Nephron (organoid): ENCODE measurements around the gene SH2B3.
A peak's percentile ranks its signal among the peaks of the same experiment; 100 is the strongest.

Experiments
- H3K27ac Mint-ChIP-seq, 3 experiments: 2 replicates each; pipeline ENCODE4 v1.8.0; 2020; ENCODE audit warnings: mixed read lengths in 3 of 3, mild to moderate bottlenecking in 2 of 3, moderate library complexity in 1 of 3
- H3K27me3 Mint-ChIP-seq: 2 replicates; pipeline ENCODE4 v1.8.0; 2021; ENCODE audit warnings: low read depth, mild to moderate bottlenecking, moderate library complexity, mixed read lengths
- H3K36me3 Mint-ChIP-seq: 2 replicates; pipeline ENCODE4 v1.8.0; 2020; ENCODE audit warnings: low read depth, mixed read lengths
- H3K4me1 Mint-ChIP-seq: 2 replicates; pipeline ENCODE4 v1.8.0; 2020; ENCODE audit warnings: mixed read lengths
- H3K4me3 Mint-ChIP-seq, 3 experiments: 2 replicates each; pipeline ENCODE4 v1.8.0; 2020; ENCODE audit warnings: mild to moderate bottlenecking in 3 of 3, mixed read lengths in 3 of 3, moderate library complexity in 2 of 3
- H3K9me3 Mint-ChIP-seq: 2 replicates; pipeline ENCODE4 v1.8.0; 2020; ENCODE audit warnings: mixed read lengths
- CTCF ChIP-seq, 3 experiments: fragments of 200-600 bp; sonication (generic); IDR thresholded peaks; one replicate each; pipeline ENCODE4 v1.5.0; 2021; ENCODE audit warnings: antibody characterized with exemption in 3 of 3; ENCODE audit not compliant: unreplicated experiment in 3 of 3

SH2B3 gene

GRCh38 chr12:111437816-111438454 lies 32.2 kb downstream of the SH2B3 start:
- Mint-ChIP-seq H3K4me1 (peaks cover 32% of the 10 kb centered on the region), H3K4me3 (no peak overlapping the region), H3K9me3 (no peaks in the 10 kb centered on the region), H3K27me3 (no peaks in the 10 kb centered on the region), H3K36me3 (peaks cover 13% of the 10 kb centered on the region), H3K27ac (no peak overlapping the region)
- TF ChIP-seq CTCF (IDR thresholded peaks at IDR 0.05; ENCODE audit: unreplicated experiment in 3 of 3), result no peak

- Mint-ChIP-seq H3K9me3 (no peaks in the 10 kb centered on the region), H3K4me1 (peaks cover 36% of the 10 kb centered on the region), H3K4me3 (no peak overlapping the region), H3K27me3 (no peaks in the 10 kb centered on the region), H3K36me3 (peaks cover 18% of the 10 kb centered on the region), H3K27ac (peak overlapping the region in 2 of 3 experiments; percentile 23 to 48)
- TF ChIP-seq CTCF (IDR thresholded peaks at IDR 0.05; ENCODE audit: unreplicated experiment in 3 of 3), result no peak
Measured at GRCh38 chr12:111438481-111438880, 32.8 kb downstream of the SH2B3 start.

GRCh38 chr12:111439657-111440151 lies 34.0 kb downstream of the SH2B3 start:
- Mint-ChIP-seq H3K36me3 (peaks cover 25% of the 10 kb centered on the region), H3K27me3 (no peaks in the 10 kb centered on the region), H3K4me1 (peaks cover 35% of the 10 kb centered on the region), H3K27ac (peak overlapping the region in 1 of 3 experiments; percentile 56), H3K4me3 (no peak overlapping the region), H3K9me3 (no peaks in the 10 kb centered on the region)
- no peak for TF ChIP-seq CTCF (IDR thresholded peaks at IDR 0.05; ENCODE audit: unreplicated experiment in 3 of 3)

- Mint-ChIP-seq H3K27ac (peak overlapping the region; percentile 9 to 56 (median 43)), H3K27me3 (no peaks in the 10 kb centered on the region), H3K36me3 (peaks cover 28% of the 10 kb centered on the region), H3K4me3 (no peak overlapping the region), H3K9me3 (no peaks in the 10 kb centered on the region), H3K4me1 (peaks cover 36% of the 10 kb centered on the region)
- no peak for TF ChIP-seq CTCF (IDR thresholded peaks at IDR 0.05; ENCODE audit: unreplicated experiment in 3 of 3)
Measured at GRCh38 chr12:111440152-111440551, 34.4 kb downstream of the SH2B3 start.

- peak overlapping the region; percentile 9 to 56 (median 43) for H3K27ac Mint-ChIP-seq
- peaks cover 28% of the 10 kb centered on the region for H3K36me3 Mint-ChIP-seq
- H3K4me3 Mint-ChIP-seq, result no peak overlapping the region
- H3K9me3 Mint-ChIP-seq, result no peaks in the 10 kb centered on the region
- H3K4me1 Mint-ChIP-seq, result peaks cover 37% of the 10 kb centered on the region
- no peak for TF ChIP-seq CTCF (IDR thresholded peaks at IDR 0.05; ENCODE audit: unreplicated experiment in 3 of 3)
- no peaks in the 10 kb centered on the region for H3K27me3 Mint-ChIP-seq
Measured at GRCh38 chr12:111440631-111441030, 34.9 kb downstream of the SH2B3 start.
